Measurements from ENCODE around the gene AQP1. TPM values are rescaled to one million over a fixed set of nuclear protein-coding genes. Genes with fewer than 3 reads are reported as not detected.

Gene AQP1
- total and polyA plus RNA-seq, 4 donors: 8.9 to 76.3 (median 23.5) TPM

DNA sequence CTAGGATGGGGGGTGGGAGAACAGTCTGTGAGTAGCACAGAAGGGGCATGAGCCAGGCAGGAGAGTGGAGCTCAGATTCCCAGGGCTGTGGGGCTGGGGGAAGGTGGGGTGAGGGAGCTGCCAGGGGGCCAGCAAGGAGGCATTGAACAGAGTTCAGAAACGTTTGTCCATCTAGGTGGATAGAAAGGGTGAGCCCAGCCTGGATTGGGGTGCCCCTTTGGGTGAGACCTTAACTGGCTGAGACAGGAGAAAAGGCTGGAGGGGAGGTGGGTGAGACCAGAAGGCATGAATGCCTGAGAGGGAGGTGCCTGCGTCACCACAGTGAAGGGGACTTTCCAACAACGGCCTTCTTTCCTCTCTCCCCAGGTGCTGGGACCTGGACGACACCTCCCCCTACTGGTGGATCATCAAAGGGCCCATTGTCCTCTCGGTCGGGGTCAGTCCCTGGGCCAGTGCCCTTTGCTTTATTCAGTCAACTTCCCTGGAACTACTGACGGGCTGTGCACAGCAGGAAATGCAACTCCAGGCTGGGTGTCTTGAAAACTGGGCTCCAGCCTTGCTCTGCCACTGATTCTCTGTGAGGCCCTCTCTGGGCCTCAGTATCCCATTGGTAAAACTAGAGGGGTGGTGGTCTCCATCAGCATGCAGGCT, 63.1 kb downstream of the AQP1 start:
- TF ChIP-seq EGR1 (IDR thresholded peaks at IDR 0.05; ENCODE audit: low read depth in 2 of 2) (no peak), RXRA (IDR thresholded peaks at IDR 0.05) (peak; percentile 84 to 90), NR2F2 (IDR thresholded peaks at IDR 0.05) (peak; percentile 72), RAD21 (IDR thresholded peaks at IDR 0.05) (peak; percentile 79 to 82), HNF4A (conservative IDR thresholded peaks at IDR 0.05) (peak; percentile 42 to 61), SP1 (IDR thresholded peaks at IDR 0.05) (peak; percentile 24)
- TF ChIP-seq, protein P1, sequence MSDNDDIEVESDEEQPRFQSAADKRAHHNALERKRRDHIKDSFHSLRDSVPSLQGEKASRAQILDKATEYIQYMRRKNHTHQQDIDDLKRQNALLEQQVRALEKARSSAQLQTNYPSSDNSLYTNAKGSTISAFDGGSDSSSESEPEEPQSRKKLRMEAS (IDR thresholded peaks at IDR 0.05): no peak
- TF ChIP-seq, protein P2, sequence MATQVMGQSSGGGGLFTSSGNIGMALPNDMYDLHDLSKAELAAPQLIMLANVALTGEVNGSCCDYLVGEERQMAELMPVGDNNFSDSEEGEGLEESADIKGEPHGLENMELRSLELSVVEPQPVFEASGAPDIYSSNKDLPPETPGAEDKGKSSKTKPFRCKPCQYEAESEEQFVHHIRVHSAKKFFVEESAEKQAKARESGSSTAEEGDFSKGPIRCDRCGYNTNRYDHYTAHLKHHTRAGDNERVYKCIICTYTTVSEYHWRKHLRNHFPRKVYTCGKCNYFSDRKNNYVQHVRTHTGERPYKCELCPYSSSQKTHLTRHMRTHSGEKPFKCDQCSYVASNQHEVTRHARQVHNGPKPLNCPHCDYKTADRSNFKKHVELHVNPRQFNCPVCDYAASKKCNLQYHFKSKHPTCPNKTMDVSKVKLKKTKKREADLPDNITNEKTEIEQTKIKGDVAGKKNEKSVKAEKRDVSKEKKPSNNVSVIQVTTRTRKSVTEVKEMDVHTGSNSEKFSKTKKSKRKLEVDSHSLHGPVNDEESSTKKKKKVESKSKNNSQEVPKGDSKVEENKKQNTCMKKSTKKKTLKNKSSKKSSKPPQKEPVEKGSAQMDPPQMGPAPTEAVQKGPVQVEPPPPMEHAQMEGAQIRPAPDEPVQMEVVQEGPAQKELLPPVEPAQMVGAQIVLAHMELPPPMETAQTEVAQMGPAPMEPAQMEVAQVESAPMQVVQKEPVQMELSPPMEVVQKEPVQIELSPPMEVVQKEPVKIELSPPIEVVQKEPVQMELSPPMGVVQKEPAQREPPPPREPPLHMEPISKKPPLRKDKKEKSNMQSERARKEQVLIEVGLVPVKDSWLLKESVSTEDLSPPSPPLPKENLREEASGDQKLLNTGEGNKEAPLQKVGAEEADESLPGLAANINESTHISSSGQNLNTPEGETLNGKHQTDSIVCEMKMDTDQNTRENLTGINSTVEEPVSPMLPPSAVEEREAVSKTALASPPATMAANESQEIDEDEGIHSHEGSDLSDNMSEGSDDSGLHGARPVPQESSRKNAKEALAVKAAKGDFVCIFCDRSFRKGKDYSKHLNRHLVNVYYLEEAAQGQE (IDR thresholded peaks at IDR 0.05): no peak
- TF ChIP-seq, protein P3, sequence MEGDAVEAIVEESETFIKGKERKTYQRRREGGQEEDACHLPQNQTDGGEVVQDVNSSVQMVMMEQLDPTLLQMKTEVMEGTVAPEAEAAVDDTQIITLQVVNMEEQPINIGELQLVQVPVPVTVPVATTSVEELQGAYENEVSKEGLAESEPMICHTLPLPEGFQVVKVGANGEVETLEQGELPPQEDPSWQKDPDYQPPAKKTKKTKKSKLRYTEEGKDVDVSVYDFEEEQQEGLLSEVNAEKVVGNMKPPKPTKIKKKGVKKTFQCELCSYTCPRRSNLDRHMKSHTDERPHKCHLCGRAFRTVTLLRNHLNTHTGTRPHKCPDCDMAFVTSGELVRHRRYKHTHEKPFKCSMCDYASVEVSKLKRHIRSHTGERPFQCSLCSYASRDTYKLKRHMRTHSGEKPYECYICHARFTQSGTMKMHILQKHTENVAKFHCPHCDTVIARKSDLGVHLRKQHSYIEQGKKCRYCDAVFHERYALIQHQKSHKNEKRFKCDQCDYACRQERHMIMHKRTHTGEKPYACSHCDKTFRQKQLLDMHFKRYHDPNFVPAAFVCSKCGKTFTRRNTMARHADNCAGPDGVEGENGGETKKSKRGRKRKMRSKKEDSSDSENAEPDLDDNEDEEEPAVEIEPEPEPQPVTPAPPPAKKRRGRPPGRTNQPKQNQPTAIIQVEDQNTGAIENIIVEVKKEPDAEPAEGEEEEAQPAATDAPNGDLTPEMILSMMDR (IDR thresholded peaks at IDR 0.05; ENCODE audit: low read depth, low read length, missing input control): peak; percentile 64
- no peaks in the 10 kb centered on the region for H3K27me3 ChIP-seq (ENCODE audit: control insufficient read depth in 4 of 4, insufficient read depth in 4 of 4, low read length in 3 of 4)
- H3K4me3 ChIP-seq (ENCODE audit: low read depth in 1 of 3, low read length in 3 of 3): no peak overlapping the region
- WGBS: 17% methylated on average over 7 of the region's 7 CpGs
- H3K36me3 ChIP-seq (ENCODE audit: control insufficient read depth in 4 of 4, insufficient read depth in 3 of 4, low read depth in 1 of 4, low read length in 3 of 4): no peaks in the 10 kb centered on the region
- DNase-seq (ENCODE audit: low spot score): peak; percentile 76
- H3K4me1 ChIP-seq (ENCODE audit: control insufficient read depth in 4 of 4, insufficient read depth in 4 of 4, low read length in 3 of 4): peaks cover 0 to 7% (median 1%) of the 10 kb centered on the region in 4 donors
- no peak overlapping the region for H3K9ac ChIP-seq (ENCODE audit: low read depth in 1 of 2, low read length in 2 of 2)
- no peak overlapping the region for H3K27ac ChIP-seq (ENCODE audit: low read depth in 1 of 2, low read length in 2 of 2)
- H3K9me3 ChIP-seq (ENCODE audit: control insufficient read depth in 4 of 4, low read length in 3 of 4): no peaks in the 10 kb centered on the region

Other genes starting within 250 kb of the AQP1 start
- not detected for gene CRHR2, start 229.4 kb upstream of the AQP1 start, total RNA-seq
- not detected for gene CRHR2, start 229.4 kb upstream of the AQP1 start, polyA plus RNA-seq
- 100 to 1,000 TPM in 1 of 2 donors, under 1 TPM in 1; 0.84 to 130 TPM for gene INMT, start 159.7 kb upstream of the AQP1 start, total RNA-seq
- gene INMT, start 159.7 kb upstream of the AQP1 start, polyA plus RNA-seq: 10 to 100 TPM; 16.3 to 41.0 TPM
- 1 to 10 TPM; 1.8 to 6.1 TPM for gene MINDY4, start 140.4 kb upstream of the AQP1 start, total RNA-seq
- gene MINDY4, start 140.4 kb upstream of the AQP1 start, polyA plus RNA-seq: 1 to 10 TPM in 1 of 2 donors, under 1 TPM in 1; 0.93 to 1.9 TPM
- under 1 TPM in 1 of 2 donors, not detected in 1; 0.50 TPM for gene GHRHR, start 52.1 kb downstream of the AQP1 start, total RNA-seq
- gene GHRHR, start 52.1 kb downstream of the AQP1 start, polyA plus RNA-seq: under 1 TPM in 1 of 2 donors, not detected in 1; 0.46 TPM
- gene ADCYAP1R1, start 140.5 kb downstream of the AQP1 start, total RNA-seq: under 1 TPM; 0.05 to 0.67 TPM
- under 1 TPM in 1 of 2 donors, not detected in 1; 0.12 TPM for gene ADCYAP1R1, start 140.5 kb downstream of the AQP1 start, polyA plus RNA-seq